HEK293 (cell line): ENCODE results near the gene PDE8B.

Source experiments
- CTCF ChIA-PET: fragments of 350-600 bp; formaldehyde crosslinking; extraction: SDS; loops from one replicate; lab custom pipeline; 2021; ENCODE audit warnings: antibody characterized with exemption; lab: Yijun Ruan, JAX
- POLR2A ChIA-PET: fragments of 300-600 bp; formaldehyde crosslinking; extraction: SDS; loops from one replicate; lab custom pipeline; 2020; ENCODE audit warnings: antibody characterized with exemption, inconsistent platforms; lab: Yijun Ruan, JAX
- H3K27ac ChIP-seq: fragments of 200-500 bp; sonication (Bioruptor generic); 2 replicates; pipeline ENCODE4 v1.5.1; 2014; ENCODE audit warnings: low read depth, low read length, control low read depth, inconsistent platforms; ENCODE audit errors: extremely low read depth
- H3K36me3 ChIP-seq, 2 experiments: fragments of 200-500 bp in 1 of 2; sonication (Bioruptor generic) in 1 of 2; 1 replicate in 1 of 2; 2 replicates in 1 of 2; pipeline ENCODE4 v1.5.1; 2014 to 2017; ENCODE audit warnings: inconsistent platforms in 2 of 2, low read length in 2 of 2; ENCODE audit not compliant: control insufficient read depth in 2 of 2, insufficient read depth in 1 of 2
- H3K4me1 ChIP-seq: fragments of 200-500 bp; sonication (Bioruptor generic); 2 replicates; pipeline ENCODE4 v1.5.1; 2014; ENCODE audit warnings: mild to moderate bottlenecking, low read length, inconsistent platforms; ENCODE audit not compliant: control insufficient read depth, insufficient read depth
- H3K4me3 ChIP-seq: 2 replicates; pipeline ENCODE4 v1.5.1; 2011; ENCODE audit warnings: low read depth, mild to moderate bottlenecking, control low read depth, low read length, moderate library complexity
- H3K9me3 ChIP-seq: fragments of 200-500 bp; sonication (Bioruptor generic); 2 replicates; pipeline ENCODE4 v1.5.1; 2014; ENCODE audit warnings: low read depth, low read length, inconsistent platforms; ENCODE audit not compliant: control insufficient read depth, insufficient read depth
- IKZF3 ChIP-seq: fragments of 450-650 bp; IDR thresholded peaks from 2 replicates; pipeline ENCODE4 v1.5.0; 2018; ENCODE audit warnings: missing biosample characterization, mild to moderate bottlenecking, missing genetic modification characterization, moderate library complexity
- REPIN1 ChIP-seq: fragments of 450-650 bp; formaldehyde crosslinking; IDR thresholded peaks from 2 replicates; pipeline ENCODE4 v1.5.1; 2017; ENCODE audit warnings: missing biosample characterization, missing genetic modification characterization, low read depth
- ZBTB21 ChIP-seq: fragments of 450-650 bp; formaldehyde crosslinking; IDR thresholded peaks from 2 replicates; pipeline ENCODE4 v1.5.1; 2017; ENCODE audit warnings: missing biosample characterization, missing genetic modification characterization
- ZNF24 ChIP-seq: fragments of 450-650 bp; formaldehyde crosslinking; IDR thresholded peaks from 2 replicates; pipeline ENCODE4 v1.5.1; 2016; ENCODE audit warnings: missing biosample characterization, missing genetic modification characterization
- ZNF266 ChIP-seq: fragments of 450-650 bp; formaldehyde crosslinking; IDR thresholded peaks from 2 replicates; pipeline ENCODE4 v1.5.1; 2016; ENCODE audit warnings: missing biosample characterization, missing genetic modification characterization, low read depth
- ZNF292 ChIP-seq: fragments of 450-650 bp; formaldehyde crosslinking; IDR thresholded peaks from 2 replicates; pipeline ENCODE4 v1.5.1; 2016; ENCODE audit warnings: low read depth, missing biosample characterization, missing genetic modification characterization, borderline replicate concordance
- ZNF354C ChIP-seq: fragments of 450-650 bp; formaldehyde crosslinking; IDR thresholded peaks from 2 replicates; pipeline ENCODE4 v1.5.1; 2016; ENCODE audit warnings: missing biosample characterization, missing genetic modification characterization, low read depth, borderline replicate concordance
- ZNF48 ChIP-seq: fragments of 450-650 bp; formaldehyde crosslinking; IDR thresholded peaks from 2 replicates; pipeline ENCODE4 v1.5.1; 2016; ENCODE audit warnings: missing biosample characterization, missing genetic modification characterization
- ZNF530 ChIP-seq: fragments of 450-650 bp; formaldehyde crosslinking; IDR thresholded peaks from 2 replicates; pipeline ENCODE4 v1.5.1; 2016; ENCODE audit warnings: low read depth, missing biosample characterization, missing genetic modification characterization
- ZNF600 ChIP-seq: fragments of 450-650 bp; formaldehyde crosslinking; IDR thresholded peaks from 2 replicates; pipeline ENCODE4 v1.5.1; 2016; ENCODE audit warnings: missing biosample characterization, missing genetic modification characterization
- ZNF610 ChIP-seq: fragments of 450-650 bp; formaldehyde crosslinking; IDR thresholded peaks from 2 replicates; pipeline ENCODE4 v1.5.1; 2016; ENCODE audit warnings: missing biosample characterization, missing genetic modification characterization, borderline replicate concordance
- ZNF621 ChIP-seq: fragments of 450-650 bp; formaldehyde crosslinking; IDR thresholded peaks from 2 replicates; pipeline ENCODE4 v1.5.1; 2017; ENCODE audit warnings: missing biosample characterization, missing genetic modification characterization
- ZNF701 ChIP-seq: fragments of 450-650 bp; formaldehyde crosslinking; IDR thresholded peaks from 2 replicates; pipeline ENCODE4 v1.5.1; 2016; ENCODE audit warnings: missing biosample characterization, missing genetic modification characterization
- ZSCAN16 ChIP-seq: fragments of 450-650 bp; formaldehyde crosslinking; IDR thresholded peaks from 2 replicates; pipeline ENCODE4 v1.5.1; 2016; ENCODE audit warnings: missing biosample characterization, missing genetic modification characterization
- ZXDB ChIP-seq: fragments of 450-650 bp; formaldehyde crosslinking; IDR thresholded peaks from 2 replicates; pipeline ENCODE4 v1.5.1; 2016; ENCODE audit warnings: missing biosample characterization, missing genetic modification characterization
- TF ChIP-seq, protein P1 (sequence below): fragments of 450-650 bp; formaldehyde crosslinking; IDR thresholded peaks from 2 replicates; pipeline ENCODE4 v1.5.1; 2016; ENCODE audit warnings: missing biosample characterization, missing genetic modification characterization, low read depth
- TF ChIP-seq, protein P2 (sequence below): fragments of 450-650 bp; formaldehyde crosslinking; IDR thresholded peaks from 2 replicates; pipeline ENCODE4 v1.5.1; 2016; ENCODE audit warnings: missing biosample characterization, missing genetic modification characterization
- TF ChIP-seq, protein P3 (sequence below): fragments of 450-650 bp; formaldehyde crosslinking; IDR thresholded peaks from 2 replicates; pipeline ENCODE4 v1.5.1; 2016; ENCODE audit warnings: missing biosample characterization, missing genetic modification characterization
- TF ChIP-seq, protein P4 (sequence below): fragments of 450-650 bp; formaldehyde crosslinking; IDR thresholded peaks from 2 replicates; pipeline ENCODE4 v1.5.1; 2016; ENCODE audit warnings: missing biosample characterization, missing genetic modification characterization

The PDE8B gene

DNA sequence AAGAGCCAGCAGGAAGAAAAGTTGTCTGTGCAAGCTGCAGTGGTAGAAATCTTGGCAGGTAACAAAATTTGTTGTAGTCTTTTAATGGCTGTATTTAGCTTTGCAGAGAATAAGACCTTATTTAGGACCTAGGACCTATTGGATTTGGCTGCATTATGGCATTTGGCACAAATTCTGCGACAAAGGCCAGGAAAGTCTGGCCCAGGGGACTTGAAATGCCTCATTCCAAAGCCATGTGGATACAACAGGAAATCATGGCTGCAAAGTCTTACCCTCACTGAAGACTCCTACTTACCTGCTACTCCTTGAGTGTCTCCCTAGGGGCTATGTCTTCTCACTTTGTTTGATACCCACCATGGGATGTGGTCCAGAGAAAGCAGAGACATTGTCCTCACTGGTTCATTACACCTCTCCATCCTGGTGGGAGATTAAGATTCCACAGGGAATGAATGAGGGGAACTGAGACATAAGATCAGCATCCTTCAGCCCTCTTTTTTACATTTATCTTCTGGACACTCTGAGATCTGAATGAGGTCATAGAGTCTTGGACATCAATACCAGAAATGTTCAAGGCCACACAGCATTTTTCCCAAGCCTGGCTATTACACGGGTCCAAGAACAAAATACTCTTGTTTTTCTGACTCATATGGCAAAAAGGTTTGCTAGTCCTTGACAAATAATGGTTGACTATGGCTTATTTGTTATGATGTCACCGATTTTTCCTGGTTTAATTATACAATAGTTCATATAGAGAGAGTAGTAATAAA, 119.4 kb downstream of the PDE8B start:
- H3K27ac ChIP-seq: no peak overlapping the region
- H3K9me3 ChIP-seq: no peaks in the 10 kb centered on the region
- no peaks in the 10 kb centered on the region for H3K36me3 ChIP-seq
- ChIA-PET CTCF (no interaction called here), POLR2A (no interaction called here)
- no peak overlapping the region for H3K4me3 ChIP-seq
- no peaks in the 10 kb centered on the region for H3K4me1 ChIP-seq
- TF ChIP-seq, protein P1, sequence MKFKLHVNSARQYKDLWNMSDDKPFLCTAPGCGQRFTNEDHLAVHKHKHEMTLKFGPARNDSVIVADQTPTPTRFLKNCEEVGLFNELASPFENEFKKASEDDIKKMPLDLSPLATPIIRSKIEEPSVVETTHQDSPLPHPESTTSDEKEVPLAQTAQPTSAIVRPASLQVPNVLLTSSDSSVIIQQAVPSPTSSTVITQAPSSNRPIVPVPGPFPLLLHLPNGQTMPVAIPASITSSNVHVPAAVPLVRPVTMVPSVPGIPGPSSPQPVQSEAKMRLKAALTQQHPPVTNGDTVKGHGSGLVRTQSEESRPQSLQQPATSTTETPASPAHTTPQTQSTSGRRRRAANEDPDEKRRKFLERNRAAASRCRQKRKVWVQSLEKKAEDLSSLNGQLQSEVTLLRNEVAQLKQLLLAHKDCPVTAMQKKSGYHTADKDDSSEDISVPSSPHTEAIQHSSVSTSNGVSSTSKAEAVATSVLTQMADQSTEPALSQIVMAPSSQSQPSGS (tag by site-specific recombination): peak; percentile 59; the same call in 1 of the 2 replicates
- no peak for TF ChIP-seq ZNF266
- TF ChIP-seq, all 188 proteins: peak for 1

DNA sequence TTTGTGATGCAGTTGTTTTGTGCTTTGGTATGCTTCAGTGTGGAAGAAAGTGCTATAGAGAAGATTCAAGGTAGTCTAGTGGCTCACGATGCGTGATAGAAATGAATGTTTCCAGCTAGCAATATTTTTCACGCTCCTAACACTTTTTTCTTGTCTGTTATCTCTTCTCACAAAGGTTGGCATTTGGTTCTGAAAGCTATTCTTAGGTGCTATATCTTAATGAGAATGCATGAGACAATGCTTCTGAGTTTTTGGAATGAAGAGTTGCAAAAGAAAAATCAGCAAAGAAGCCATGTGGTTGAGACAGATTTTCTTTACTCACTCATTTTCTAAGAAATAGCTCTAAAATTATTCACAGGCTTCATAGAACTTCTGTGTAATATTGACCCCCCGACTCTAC, 122.6 kb downstream of the PDE8B start:
- no peak overlapping the region for H3K27ac ChIP-seq
- POLR2A ChIA-PET: no interaction called here
- TF ChIP-seq ZNF610 (tag by site-specific recombination) (no peak), ZNF354C (tag by site-specific recombination) (no peak)
- TF ChIP-seq, all 188 proteins: peak for 0
- H3K9me3 ChIP-seq: no peaks in the 10 kb centered on the region
- H3K4me3 ChIP-seq: no peak overlapping the region
- CTCF ChIA-PET: no interaction called here
- peaks cover 3% of the 10 kb centered on the region; the same call in 1 of the 2 replicates for H3K4me1 ChIP-seq
- H3K36me3 ChIP-seq: no peaks in the 10 kb centered on the region

DNA sequence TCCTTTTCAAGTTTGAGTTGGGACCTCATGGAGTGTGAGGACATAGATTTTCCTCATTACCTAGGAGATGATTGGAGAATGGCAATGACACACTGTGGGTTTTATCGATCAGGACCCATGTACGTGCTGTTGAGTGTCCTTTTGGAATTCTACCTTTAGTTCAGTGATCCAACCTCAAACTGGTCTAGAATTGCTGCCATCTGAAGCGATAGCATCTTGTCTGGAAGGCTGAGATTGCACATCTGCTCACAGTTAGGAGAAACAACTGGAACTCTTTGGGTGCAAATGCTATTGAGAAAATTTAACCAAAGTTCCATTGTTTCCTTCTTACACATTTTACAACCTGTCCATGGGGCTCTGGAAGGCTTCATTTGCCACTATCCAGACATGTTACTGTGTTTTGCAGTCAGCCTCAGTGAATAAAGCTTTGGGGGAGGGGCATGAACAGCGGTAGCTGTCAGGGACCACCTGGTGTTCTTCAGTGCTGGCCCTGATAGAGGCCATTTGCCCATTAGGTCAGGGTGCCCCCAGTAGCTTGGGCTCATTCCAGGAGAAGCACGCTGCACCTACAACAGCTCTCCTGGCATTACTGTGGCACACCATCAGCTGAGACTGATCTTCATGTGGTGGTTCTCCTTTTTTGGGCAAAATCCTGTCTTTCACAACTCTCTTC, 123.1 kb downstream of the PDE8B start:
- TF ChIP-seq, protein P2, sequence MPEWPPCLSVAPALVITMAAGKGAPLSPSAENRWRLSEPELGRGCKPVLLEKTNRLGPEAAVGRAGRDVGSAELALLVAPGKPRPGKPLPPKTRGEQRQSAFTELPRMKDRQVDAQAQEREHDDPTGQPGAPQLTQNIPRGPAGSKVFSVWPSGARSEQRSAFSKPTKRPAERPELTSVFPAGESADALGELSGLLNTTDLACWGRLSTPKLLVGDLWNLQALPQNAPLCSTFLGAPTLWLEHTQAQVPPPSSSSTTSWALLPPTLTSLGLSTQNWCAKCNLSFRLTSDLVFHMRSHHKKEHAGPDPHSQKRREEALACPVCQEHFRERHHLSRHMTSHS (tag by site-specific recombination): no peak
- TF ChIP-seq ZSCAN16: no peak
- no peak for TF ChIP-seq REPIN1
- TF ChIP-seq IKZF3 (tag by site-specific recombination): no peak
- TF ChIP-seq, protein P3, sequence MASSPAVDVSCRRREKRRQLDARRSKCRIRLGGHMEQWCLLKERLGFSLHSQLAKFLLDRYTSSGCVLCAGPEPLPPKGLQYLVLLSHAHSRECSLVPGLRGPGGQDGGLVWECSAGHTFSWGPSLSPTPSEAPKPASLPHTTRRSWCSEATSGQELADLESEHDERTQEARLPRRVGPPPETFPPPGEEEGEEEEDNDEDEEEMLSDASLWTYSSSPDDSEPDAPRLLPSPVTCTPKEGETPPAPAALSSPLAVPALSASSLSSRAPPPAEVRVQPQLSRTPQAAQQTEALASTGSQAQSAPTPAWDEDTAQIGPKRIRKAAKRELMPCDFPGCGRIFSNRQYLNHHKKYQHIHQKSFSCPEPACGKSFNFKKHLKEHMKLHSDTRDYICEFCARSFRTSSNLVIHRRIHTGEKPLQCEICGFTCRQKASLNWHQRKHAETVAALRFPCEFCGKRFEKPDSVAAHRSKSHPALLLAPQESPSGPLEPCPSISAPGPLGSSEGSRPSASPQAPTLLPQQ (tag by site-specific recombination): no peak
- no peak for TF ChIP-seq ZNF292
- TF ChIP-seq ZNF600 (tag by site-specific recombination): no peak
- no peak for TF ChIP-seq ZNF24 (tag by site-specific recombination)
- TF ChIP-seq, all 188 proteins: peak for 0
- H3K27ac ChIP-seq: no peak overlapping the region
- H3K9me3 ChIP-seq: no peaks in the 10 kb centered on the region
- CTCF ChIA-PET: no interaction called here
- no peaks in the 10 kb centered on the region for H3K36me3 ChIP-seq
- H3K4me3 ChIP-seq: no peak overlapping the region
- POLR2A ChIA-PET: no interaction called here
- peaks cover 3% of the 10 kb centered on the region; the same call in 1 of the 2 replicates for H3K4me1 ChIP-seq

DNA sequence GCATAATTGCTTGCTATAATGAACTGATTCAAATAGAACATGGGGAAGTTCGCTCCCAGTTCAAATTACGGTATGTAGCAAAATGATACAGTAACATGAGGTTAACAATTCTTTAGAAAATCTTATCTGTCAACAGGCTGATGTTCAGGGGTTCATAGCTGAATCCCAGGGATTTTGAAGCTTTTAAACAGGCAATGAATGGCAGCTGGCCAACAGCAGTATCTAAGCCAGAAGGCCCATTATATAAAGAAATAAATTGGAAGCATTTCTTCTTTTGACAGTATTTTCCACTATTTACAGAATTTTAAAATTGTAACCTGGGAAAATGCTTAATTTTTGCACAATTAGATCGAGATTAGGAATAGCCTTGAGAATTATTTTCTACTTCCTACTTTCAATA, 126.8 kb downstream of the PDE8B start:
- ChIA-PET CTCF (interaction anchor here (0.6 kb wide), 1 partner anchor 24 kb away, joined by 3 read pairs; no protein-coding TSS in a partner anchor), POLR2A (no interaction called here)
- Histone ChIP-seq H3K36me3 (no peaks in the 10 kb centered on the region), H3K9me3 (no peaks in the 10 kb centered on the region), H3K27ac (no peak overlapping the region), H3K4me1 (peaks cover 11% of the 10 kb centered on the region), H3K4me3 (no peak overlapping the region)
- TF ChIP-seq ZXDB (tag by site-specific recombination) (no peak), ZNF621 (no peak), ZNF530 (no peak), ZNF48 (tag by site-specific recombination) (no peak), ZBTB21 (tag by site-specific recombination) (no peak), ZNF701 (tag by site-specific recombination) (no peak)
- TF ChIP-seq, protein P1 (tag by site-specific recombination): no peak
- TF ChIP-seq, protein P4, sequence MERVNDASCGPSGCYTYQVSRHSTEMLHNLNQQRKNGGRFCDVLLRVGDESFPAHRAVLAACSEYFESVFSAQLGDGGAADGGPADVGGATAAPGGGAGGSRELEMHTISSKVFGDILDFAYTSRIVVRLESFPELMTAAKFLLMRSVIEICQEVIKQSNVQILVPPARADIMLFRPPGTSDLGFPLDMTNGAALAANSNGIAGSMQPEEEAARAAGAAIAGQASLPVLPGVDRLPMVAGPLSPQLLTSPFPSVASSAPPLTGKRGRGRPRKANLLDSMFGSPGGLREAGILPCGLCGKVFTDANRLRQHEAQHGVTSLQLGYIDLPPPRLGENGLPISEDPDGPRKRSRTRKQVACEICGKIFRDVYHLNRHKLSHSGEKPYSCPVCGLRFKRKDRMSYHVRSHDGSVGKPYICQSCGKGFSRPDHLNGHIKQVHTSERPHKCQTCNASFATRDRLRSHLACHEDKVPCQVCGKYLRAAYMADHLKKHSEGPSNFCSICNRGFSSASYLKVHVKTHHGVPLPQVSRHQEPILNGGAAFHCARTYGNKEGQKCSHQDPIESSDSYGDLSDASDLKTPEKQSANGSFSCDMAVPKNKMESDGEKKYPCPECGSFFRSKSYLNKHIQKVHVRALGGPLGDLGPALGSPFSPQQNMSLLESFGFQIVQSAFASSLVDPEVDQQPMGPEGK (tag by site-specific recombination): no peak
